K562 (cell line): Measurements from ENCODE around the gene ADRA2A. TPM values are rescaled to one million over a fixed set of nuclear protein-coding genes. Genes with fewer than 3 reads are reported as not detected.
A peak's percentile ranks its signal among the peaks of the same experiment; 100 is the strongest.

Experiments
- DMBX1 ChIP-seq: fragments of 250-450 bp; sonication (Bioruptor Pico); IDR thresholded peaks from 2 replicates; pipeline ENCODE4 v1.8.0; 2022; ENCODE audit warnings: inconsistent platforms, mild to moderate bottlenecking, moderate library complexity, borderline replicate concordance
- HINFP ChIP-seq: fragments of 450-650 bp; conservative IDR thresholded peaks from 2 replicates; pipeline ENCODE4 v1.6.1; 2016; ENCODE audit warnings: missing genetic modification characterization, low read depth, mild to moderate bottlenecking, control low read depth, missing compliant biosample characterization
- IRF2 ChIP-seq: sonication (generic); formaldehyde crosslinking; IDR thresholded peaks from 2 replicates; pipeline ENCODE4 v1.8.1; 2022; ENCODE audit warnings: mild to moderate bottlenecking, missing genetic modification reagents
- MXI1 ChIP-seq: IDR thresholded peaks from 2 replicates; pipeline ENCODE4 v1.6.1; 2011; ENCODE audit warnings: low read depth, mild to moderate bottlenecking, improper control_type of control experiment, low read length
- NFE2 ChIP-seq: IDR thresholded peaks from 2 replicates; pipeline ENCODE4 v1.6.1; 2014; ENCODE audit warnings: antibody characterized with exemption, low read depth
- SMAD2 ChIP-seq: fragments of 150-350 bp; IDR thresholded peaks from 2 replicates; pipeline ENCODE4 v1.6.1; 2014; ENCODE audit warnings: low read depth, mild to moderate bottlenecking, low read length
- TCF7 ChIP-seq: sonication (generic); IDR thresholded peaks from 2 replicates; pipeline ENCODE4 v1.6.1; 2016; ENCODE audit warnings: antibody characterized with exemption, borderline replicate concordance
- ZNF408 ChIP-seq: fragments of 250-450 bp; sonication (Bioruptor Pico); IDR thresholded peaks from 2 replicates; pipeline ENCODE4 v1.4.0; 2020; ENCODE audit warnings: low read depth, mild to moderate bottlenecking, moderate library complexity
- polyA plus RNA-seq, 8 experiments: library from polyadenylated mRNA; depleted of rRNA in 4 of 8; stranded (reverse) in 5 of 8; unstranded in 3 of 8; fragments of >200 nt; fragmentation: Nextera tagmentation in 2 of 8; fragmentation: Illumina TruSeq in 1 of 8; extraction: Ambion mirVana in 2 of 8; extraction: Trizol in 1 of 8; gene quantifications; 2 replicates each; pipeline versions ENCODE4 v1.2.1 to v1.2.3, GENCODE V29; 2011 to 2014; ENCODE audit warnings: inconsistent platforms in 1 of 8, missing spikeins in 1 of 8
- total RNA-seq, 7 experiments: library from RNA; depleted of rRNA in 6 of 7; stranded (reverse); fragments of >200 nt in 6 of 7; fragmentation: Illumina TruSeq in 2 of 7; extraction: Trizol in 2 of 7; gene quantifications; 2 replicates each; pipeline versions ENCODE4 v1.2.1 to v1.2.3, GENCODE V29; 2011 to 2021; ENCODE audit warnings: low replicate concordance in 1 of 7
- TF ChIP-seq, protein P1 (sequence below): fragments of 450-650 bp; IDR thresholded peaks from 2 replicates; pipeline ENCODE4 v1.6.1; 2016; ENCODE audit warnings: low read depth
- TF ChIP-seq, protein P2 (sequence below): sonication (generic); formaldehyde crosslinking; IDR thresholded peaks from 2 replicates; pipeline ENCODE4 v1.8.1; 2023; ENCODE audit warnings: mild to moderate bottlenecking, missing genetic modification reagents
- TF ChIP-seq, protein P3 (sequence below), 2 experiments: IDR thresholded peaks in 1 of 2; conservative IDR thresholded peaks in 1 of 2; 2 replicates each; pipeline ENCODE4 v1.6.1; 2016; ENCODE audit warnings: low read depth in 2 of 2, mild to moderate bottlenecking in 1 of 2, missing compliant biosample characterization in 1 of 2, missing genetic modification characterization in 1 of 2, moderate library complexity in 1 of 2

ADRA2A gene
- total and polyA plus RNA-seq, 9 of the 15 experiments (the other 6 are each of a cell fraction or from before 2014, with no cell fraction given): not detected

DNA sequence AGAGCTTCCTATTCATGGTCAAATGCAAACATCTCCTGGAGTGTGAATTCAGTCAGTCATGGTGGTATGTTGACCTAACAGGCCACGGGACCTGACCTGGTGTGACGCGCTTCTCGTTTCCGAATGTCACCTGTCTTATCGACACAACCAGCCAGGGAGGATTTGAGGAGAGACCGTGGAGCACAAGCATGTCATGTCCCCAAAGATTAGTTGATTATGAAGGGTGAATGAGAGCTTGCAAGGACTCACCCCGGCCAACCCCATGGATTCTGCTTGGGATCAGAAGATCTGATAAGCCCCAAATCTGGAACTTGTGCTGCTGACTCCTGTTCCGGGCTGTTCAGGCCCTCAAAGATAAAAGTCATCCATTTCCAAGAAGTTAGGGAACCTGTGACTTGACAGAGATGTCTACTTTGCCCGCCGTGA lies 10.5 kb downstream of the ADRA2A start (continued):
- TF ChIP-seq, protein P1, sequence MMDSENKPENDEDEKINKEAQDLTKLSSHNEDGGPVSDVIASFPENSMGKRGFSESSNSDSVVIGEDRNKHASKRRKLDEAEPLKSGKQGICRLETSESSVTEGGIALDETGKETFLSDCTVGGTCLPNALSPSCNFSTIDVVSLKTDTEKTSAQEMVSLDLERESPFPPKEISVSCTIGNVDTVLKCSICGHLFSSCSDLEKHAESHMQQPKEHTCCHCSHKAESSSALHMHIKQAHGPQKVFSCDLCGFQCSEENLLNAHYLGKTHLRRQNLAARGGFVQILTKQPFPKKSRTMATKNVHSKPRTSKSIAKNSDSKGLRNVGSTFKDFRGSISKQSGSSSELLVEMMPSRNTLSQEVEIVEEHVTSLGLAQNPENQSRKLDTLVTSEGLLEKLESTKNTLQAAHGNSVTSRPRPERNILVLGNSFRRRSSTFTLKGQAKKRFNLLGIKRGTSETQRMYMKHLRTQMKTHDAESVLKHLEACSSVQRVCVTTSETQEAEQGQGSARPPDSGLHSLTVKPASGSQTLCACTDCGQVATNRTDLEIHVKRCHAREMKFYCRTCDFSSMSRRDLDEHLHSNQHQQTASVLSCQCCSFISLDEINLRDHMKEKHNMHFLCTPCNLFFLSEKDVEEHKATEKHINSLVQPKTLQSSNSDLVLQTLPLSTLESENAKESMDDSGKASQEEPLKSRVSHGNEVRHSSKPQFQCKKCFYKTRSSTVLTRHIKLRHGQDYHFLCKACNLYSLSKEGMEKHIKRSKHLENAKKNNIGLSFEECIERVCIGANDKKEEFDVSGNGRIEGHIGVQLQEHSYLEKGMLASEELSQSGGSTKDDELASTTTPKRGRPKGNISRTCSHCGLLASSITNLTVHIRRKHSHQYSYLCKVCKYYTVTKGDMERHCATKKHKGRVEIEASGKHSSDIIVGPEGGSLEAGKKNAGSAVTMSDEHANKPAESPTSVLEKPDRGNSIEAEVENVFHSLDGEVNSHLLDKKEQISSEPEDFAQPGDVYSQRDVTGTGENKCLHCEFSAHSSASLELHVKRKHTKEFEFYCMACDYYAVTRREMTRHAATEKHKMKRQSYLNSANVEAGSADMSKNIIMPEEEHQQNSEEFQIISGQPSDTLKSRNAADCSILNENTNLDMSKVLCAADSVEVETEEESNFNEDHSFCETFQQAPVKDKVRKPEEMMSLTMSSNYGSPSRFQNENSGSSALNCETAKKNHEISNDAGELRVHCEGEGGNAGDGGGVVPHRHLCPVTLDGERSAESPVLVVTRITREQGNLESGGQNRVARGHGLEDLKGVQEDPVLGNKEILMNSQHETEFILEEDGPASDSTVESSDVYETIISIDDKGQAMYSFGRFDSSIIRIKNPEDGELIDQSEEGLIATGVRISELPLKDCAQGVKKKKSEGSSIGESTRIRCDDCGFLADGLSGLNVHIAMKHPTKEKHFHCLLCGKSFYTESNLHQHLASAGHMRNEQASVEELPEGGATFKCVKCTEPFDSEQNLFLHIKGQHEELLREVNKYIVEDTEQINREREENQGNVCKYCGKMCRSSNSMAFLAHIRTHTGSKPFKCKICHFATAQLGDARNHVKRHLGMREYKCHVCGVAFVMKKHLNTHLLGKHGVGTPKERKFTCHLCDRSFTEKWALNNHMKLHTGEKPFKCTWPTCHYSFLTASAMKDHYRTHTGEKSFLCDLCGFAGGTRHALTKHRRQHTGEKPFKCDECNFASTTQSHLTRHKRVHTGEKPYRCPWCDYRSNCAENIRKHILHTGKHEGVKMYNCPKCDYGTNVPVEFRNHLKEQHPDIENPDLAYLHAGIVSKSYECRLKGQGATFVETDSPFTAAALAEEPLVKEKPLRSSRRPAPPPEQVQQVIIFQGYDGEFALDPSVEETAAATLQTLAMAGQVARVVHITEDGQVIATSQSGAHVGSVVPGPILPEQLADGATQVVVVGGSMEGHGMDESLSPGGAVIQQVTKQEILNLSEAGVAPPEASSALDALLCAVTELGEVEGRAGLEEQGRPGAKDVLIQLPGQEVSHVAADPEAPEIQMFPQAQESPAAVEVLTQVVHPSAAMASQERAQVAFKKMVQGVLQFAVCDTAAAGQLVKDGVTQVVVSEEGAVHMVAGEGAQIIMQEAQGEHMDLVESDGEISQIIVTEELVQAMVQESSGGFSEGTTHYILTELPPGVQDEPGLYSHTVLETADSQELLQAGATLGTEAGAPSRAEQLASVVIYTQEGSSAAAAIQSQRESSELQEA: no peak
- TF ChIP-seq NFE2: no peak
- no peak for TF ChIP-seq IRF2
- TF ChIP-seq MXI1: no peak
- TF ChIP-seq, protein P2, sequence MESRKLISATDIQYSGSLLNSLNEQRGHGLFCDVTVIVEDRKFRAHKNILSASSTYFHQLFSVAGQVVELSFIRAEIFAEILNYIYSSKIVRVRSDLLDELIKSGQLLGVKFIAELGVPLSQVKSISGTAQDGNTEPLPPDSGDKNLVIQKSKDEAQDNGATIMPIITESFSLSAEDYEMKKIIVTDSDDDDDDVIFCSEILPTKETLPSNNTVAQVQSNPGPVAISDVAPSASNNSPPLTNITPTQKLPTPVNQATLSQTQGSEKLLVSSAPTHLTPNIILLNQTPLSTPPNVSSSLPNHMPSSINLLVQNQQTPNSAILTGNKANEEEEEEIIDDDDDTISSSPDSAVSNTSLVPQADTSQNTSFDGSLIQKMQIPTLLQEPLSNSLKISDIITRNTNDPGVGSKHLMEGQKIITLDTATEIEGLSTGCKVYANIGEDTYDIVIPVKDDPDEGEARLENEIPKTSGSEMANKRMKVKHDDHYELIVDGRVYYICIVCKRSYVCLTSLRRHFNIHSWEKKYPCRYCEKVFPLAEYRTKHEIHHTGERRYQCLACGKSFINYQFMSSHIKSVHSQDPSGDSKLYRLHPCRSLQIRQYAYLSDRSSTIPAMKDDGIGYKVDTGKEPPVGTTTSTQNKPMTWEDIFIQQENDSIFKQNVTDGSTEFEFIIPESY: no peak
- no peak for TF ChIP-seq HINFP (tag)
- TF ChIP-seq ZNF408 (CRISPR knock-in tag): no peak
- TF ChIP-seq, protein P3, sequence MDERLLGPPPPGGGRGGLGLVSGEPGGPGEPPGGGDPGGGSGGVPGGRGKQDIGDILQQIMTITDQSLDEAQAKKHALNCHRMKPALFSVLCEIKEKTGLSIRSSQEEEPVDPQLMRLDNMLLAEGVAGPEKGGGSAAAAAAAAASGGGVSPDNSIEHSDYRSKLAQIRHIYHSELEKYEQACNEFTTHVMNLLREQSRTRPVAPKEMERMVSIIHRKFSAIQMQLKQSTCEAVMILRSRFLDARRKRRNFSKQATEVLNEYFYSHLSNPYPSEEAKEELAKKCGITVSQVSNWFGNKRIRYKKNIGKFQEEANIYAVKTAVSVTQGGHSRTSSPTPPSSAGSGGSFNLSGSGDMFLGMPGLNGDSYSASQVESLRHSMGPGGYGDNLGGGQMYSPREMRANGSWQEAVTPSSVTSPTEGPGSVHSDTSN (CRISPR knock-in tag; IDR thresholded peaks at IDR 0.05; ENCODE audit: low read depth): no peak
- TF ChIP-seq, protein P3 (tag; conservative IDR thresholded peaks at IDR 0.05; ENCODE audit: low read depth): 0 out of 2 replicates have a peak, but pooled peaks have one; percentile 27
- no peak for TF ChIP-seq SMAD2
- TF ChIP-seq DMBX1 (CRISPR knock-in tag): no peak
- no peak for TF ChIP-seq TCF7
